ENCODE measurements around the gene MBD3L2B. TPM values are rescaled to one million over a fixed set of nuclear protein-coding genes. Genes with fewer than 3 reads are reported as not detected.

The MBD3L2B gene
- total RNA-seq, result not detected in 2 replicates

DNA sequence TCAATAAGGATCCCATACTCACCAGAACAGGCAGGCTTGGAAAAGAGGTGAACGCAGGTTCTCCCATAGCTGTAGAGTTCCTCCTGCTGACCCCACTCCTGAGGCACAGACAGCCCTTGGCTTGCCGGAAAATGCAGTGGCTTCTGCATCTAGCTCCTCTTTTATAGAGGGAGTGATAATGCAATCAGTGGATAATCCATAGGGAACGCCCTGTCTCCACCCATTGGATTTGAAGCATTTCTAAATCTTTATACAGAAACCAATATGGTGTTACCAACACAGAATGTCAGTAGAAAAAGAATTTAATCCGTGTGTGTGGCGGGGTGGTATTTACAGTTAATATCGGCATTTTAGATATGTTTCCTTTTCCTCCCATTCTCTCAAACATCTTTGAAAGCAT lies at the start of gene MBD3L2B:
Gene MBD3L2B (minus strand): TSS at position 101 of the 400 bp plus-strand sequence. CDS start 34 bp downstream, at position 67.

DNA sequence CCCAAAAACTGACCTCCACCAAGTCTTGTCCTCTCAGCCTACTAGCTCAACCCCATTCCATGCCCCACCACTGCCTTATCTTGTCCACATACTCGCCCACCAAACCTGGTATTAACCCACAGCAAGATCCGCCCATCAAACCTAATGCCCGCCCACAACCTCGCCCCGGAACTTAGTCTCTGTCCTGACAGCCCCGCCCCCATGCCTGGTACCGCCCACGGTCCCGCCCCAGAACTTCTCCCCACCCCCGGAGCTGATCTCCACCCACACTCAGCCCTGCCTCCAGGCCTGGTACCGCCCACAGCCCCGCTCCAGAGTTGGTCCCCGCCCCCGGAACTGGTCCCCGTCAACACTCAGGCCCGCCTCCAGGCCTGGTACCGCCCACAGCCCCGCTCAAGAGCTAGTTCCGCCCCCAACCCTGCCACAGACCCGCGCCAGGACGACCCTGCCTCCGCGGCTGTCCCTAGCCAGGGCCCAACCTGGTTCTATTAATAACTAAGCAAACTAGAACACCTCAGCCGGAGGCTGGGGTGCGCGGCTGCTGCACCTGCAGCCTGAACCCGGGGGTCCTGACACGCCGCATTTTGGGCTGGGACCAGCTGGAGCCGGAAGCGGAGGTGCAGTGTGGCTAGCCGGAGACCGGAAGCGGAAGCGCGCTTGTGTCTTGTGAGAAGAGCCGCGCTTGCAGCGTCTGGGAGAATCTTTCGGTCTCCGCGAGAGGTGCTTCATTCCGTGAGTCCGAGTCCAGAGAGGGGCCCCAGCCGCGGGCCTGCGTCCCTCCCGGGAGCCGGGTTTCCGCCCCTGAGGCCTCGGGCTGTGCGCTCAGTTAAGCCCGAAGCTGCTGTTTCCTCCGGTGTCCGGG lies 48.0 kb upstream of the MBD3L2B start, which contains the start of gene ZNF557:
Gene ZNF557 (plus strand): TSS at position 662 of the 862 bp plus-strand sequence. CDS start 5,372 bp downstream, outside the sequence.

DNA sequence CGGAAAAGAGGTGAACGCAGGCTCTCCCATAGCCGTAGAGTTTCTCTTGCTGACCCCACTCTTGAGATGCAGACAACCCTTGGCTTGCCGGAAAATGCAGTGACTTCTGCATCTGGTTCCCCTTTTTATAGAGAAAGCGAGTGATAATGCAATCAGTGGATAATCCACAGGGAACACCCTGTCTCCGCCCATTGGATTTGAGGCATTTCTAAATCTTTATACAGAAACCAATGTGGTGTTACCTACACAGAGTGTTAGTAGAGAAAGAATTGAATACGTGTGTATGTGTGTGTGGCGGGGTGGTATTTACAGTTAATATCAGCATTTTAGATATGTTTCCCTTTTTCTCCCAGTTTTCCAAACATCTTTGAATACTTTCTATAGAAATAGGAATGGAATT lies 37.3 kb upstream of the MBD3L2B start, which contains the start of gene MBD3L3:
Gene MBD3L3 (minus strand): TSS at position 101 of the 400 bp plus-strand sequence. CDS start 71 bp downstream, at position 30.

DNA sequence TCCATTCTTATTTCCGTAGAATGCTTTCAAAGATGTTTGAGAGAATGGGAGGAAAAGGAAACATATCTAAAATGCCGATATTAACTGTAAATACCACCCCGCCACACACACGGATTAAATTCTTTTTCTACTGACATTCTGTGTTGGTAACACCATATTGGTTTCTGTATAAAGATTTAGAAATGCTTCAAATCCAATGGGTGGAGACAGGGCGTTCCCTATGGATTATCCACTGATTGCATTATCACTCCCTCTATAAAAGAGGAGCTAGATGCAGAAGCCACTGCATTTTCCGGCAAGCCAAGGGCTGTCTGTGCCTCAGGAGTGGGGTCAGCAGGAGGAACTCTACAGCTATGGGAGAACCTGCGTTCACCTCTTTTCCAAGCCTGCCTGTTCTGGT lies 27.8 kb upstream of the MBD3L2B start, which contains the start of gene MBD3L2:
Gene MBD3L2 (plus strand): TSS at position 301 of the 400 bp plus-strand sequence. CDS start 53 bp downstream, at position 354.

DNA sequence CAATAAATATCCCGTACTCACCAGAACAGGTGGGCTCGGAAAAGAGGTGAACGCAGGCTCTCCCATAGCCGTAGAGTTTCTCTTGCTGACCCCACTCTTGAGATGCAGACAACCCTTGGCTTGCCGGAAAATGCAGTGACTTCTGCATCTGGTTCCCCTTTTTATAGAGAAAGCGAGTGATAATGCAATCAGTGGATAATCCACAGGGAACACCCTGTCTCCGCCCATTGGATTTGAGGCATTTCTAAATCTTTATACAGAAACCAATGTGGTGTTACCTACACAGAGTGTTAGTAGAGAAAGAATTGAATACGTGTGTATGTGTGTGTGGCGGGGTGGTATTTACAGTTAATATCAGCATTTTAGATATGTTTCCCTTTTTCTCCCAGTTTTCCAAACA lies 18.8 kb upstream of the MBD3L2B start, which contains the start of gene MBD3L4:
Gene MBD3L4 (minus strand): TSS at position 101 of the 400 bp plus-strand sequence. CDS start 35 bp downstream, at position 66.

DNA sequence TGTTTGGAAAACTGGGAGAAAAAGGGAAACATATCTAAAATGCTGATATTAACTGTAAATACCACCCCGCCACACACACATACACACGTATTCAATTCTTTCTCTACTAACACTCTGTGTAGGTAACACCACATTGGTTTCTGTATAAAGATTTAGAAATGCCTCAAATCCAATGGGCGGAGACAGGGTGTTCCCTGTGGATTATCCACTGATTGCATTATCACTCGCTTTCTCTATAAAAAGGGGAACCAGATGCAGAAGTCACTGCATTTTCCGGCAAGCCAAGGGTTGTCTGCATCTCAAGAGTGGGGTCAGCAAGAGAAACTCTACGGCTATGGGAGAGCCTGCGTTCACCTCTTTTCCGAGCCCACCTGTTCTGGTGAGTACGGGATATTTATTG lies 9.0 kb upstream of the MBD3L2B start, which contains the start of gene MBD3L5:
Gene MBD3L5 (plus strand): TSS at position 301 of the 400 bp plus-strand sequence. CDS start 34 bp downstream, at position 335.

Other genes starting within 250 kb of the MBD3L2B start
- gene VAV1, start 248.7 kb downstream of the MBD3L2B start, total RNA-seq, result not detected in 2 replicates
- not detected in 2 replicates for gene ADGRE1, start 133.9 kb downstream of the MBD3L2B start, total RNA-seq
- not detected in 2 replicates for gene MBD3L5, start 9.1 kb upstream of the MBD3L2B start, total RNA-seq
- not detected in 2 replicates for gene MBD3L4, start 18.7 kb upstream of the MBD3L2B start, total RNA-seq
- not detected in 2 replicates for gene MBD3L2, start 27.9 kb upstream of the MBD3L2B start, total RNA-seq
- gene MBD3L3, start 37.2 kb upstream of the MBD3L2B start, total RNA-seq, result not detected in 2 replicates
- gene ZNF557, start 48.3 kb upstream of the MBD3L2B start, total RNA-seq, result 6.6 and 8.9 TPM in 2 replicates

Measured in cardiac ventricle fibroblast (primary cell).